ENCODE data around the gene ELAVL1. TPM values are rescaled to one million over a fixed set of nuclear protein-coding genes. Genes with fewer than 3 reads are reported as not detected.

ELAVL1 gene
- total RNA-seq, 1 donor from 2014 or later = 108 TPM

DNA sequence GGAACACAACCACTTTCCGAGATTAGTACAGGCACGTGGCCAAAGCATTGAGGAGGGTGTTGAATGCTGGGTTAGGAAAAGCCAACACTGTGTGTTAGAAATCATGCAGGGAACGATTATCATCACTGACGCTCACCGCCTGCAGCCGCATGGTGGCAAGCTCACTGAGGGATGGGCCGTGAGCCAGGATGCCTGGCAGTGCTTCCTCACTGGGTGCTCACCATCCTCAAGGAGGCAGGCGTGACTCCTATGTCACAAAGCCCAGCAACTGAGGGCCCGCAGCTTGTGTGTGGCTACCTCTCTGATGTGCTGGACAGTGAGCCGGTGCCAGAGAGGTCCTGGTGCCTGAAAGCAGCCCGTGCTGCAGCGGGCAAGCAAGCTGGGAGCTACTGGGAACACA, 31.6 kb downstream of the ELAVL1 start:
- no peak overlapping the region for H3K4me3 Mint-ChIP-seq
- Histone ChIP-seq H3K27me3 (no peaks in the 10 kb centered on the region), H3K9me3 (ENCODE audit: low read depth) (no peaks in the 10 kb centered on the region), H3K9ac (no peak overlapping the region), H3K4me3 (no peak overlapping the region), H3K79me2 (ENCODE audit: low read depth) (peaks cover 18% of the 10 kb centered on the region), H3K4me2 (no peak overlapping the region), H2AFZ (replicated peaks) (no peak overlapping the region), H3K36me3 (no peaks in the 10 kb centered on the region), H3F3A (ENCODE audit: low read depth) (peaks cover 14% of the 10 kb centered on the region), H3K4me1 (no peaks in the 10 kb centered on the region), H4K20me1 (ENCODE audit: low read depth) (peaks cover 75% of the 10 kb centered on the region), H3K27ac (no peak overlapping the region)
- TF ChIP-seq EZH2 (IDR thresholded peaks at IDR 0.05) = no peak
- TF ChIP-seq, protein P1, sequence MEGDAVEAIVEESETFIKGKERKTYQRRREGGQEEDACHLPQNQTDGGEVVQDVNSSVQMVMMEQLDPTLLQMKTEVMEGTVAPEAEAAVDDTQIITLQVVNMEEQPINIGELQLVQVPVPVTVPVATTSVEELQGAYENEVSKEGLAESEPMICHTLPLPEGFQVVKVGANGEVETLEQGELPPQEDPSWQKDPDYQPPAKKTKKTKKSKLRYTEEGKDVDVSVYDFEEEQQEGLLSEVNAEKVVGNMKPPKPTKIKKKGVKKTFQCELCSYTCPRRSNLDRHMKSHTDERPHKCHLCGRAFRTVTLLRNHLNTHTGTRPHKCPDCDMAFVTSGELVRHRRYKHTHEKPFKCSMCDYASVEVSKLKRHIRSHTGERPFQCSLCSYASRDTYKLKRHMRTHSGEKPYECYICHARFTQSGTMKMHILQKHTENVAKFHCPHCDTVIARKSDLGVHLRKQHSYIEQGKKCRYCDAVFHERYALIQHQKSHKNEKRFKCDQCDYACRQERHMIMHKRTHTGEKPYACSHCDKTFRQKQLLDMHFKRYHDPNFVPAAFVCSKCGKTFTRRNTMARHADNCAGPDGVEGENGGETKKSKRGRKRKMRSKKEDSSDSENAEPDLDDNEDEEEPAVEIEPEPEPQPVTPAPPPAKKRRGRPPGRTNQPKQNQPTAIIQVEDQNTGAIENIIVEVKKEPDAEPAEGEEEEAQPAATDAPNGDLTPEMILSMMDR (IDR thresholded peaks at IDR 0.05) = no peak
- no peak for TF ChIP-seq EZH2phosphoT487 (IDR thresholded peaks at IDR 0.05)
- H3K27me3 Mint-ChIP-seq (ENCODE audit: insufficient read depth, low read depth) = peaks cover 2% of the 10 kb centered on the region
- DNase-seq (ENCODE audit: low spot score) = no peak
- H3K27ac Mint-ChIP-seq = no peak overlapping the region
- no peaks in the 10 kb centered on the region for H3K9me3 Mint-ChIP-seq
- H3K36me3 Mint-ChIP-seq = peaks cover 18% of the 10 kb centered on the region
- H3K4me1 Mint-ChIP-seq = no peaks in the 10 kb centered on the region

DNA sequence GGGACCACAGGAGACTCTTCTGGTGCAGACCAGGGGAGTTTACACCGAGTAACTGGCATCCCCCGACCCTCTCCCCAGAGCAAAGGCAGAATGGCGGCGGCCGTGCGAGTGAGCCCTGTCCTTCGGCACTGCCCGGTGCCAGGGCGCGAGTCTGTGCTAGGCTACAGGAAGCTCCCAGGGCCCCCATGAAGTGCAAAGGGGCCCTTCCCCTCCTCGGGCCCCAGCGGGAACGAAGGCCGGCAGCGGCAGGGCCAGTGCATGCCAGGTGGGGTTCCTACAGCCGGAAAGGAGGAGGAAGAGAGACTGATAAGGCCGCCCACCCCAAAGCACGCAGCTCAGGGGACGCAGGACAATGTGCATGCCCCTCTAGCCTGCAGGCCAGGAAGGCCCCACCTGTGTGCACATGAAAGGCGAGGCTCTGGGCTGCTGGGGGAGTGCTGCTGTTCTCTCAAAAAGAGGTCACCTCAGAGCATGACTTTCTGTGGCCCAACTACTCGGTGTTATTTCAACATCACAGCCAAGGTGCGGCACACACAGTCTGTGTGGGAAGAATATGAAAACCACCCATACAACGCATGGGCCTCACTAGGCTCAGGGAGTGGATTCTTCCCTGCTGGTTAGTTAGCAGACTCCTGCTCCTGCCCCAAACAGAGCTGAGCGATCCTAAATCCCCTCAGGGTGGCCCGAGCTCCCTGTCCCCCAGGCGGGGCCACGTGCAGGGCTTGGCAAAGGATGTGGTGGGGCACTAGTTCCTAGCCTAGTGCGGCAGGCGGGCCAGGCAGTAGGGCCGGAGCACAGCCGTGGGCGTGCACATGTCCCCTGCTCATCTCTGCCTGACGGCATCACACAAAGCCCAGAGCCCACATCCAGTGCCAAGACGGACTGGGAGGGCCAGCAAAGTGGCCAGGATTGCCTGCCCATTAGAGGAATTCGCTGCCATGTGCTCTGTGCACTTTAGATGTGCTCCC, 33.6 kb downstream of the ELAVL1 start:
- Mint-ChIP-seq H3K27ac (no peak overlapping the region), H3K4me3 (no peak overlapping the region), H3K27me3 (ENCODE audit: insufficient read depth, low read depth) (peaks cover 2% of the 10 kb centered on the region), H3K36me3 (peaks cover 26% of the 10 kb centered on the region), H3K4me1 (no peaks in the 10 kb centered on the region), H3K9me3 (no peaks in the 10 kb centered on the region)
- Histone ChIP-seq H3F3A (ENCODE audit: low read depth) (peaks cover 14% of the 10 kb centered on the region), H3K4me1 (no peaks in the 10 kb centered on the region), H3K4me3 (no peak overlapping the region), H3K4me2 (no peak overlapping the region), H3K27ac (peak overlapping the region; percentile 51), H2AFZ (replicated peaks) (no peak overlapping the region), H3K27me3 (no peaks in the 10 kb centered on the region), H3K79me2 (ENCODE audit: low read depth) (peaks cover 17% of the 10 kb centered on the region), H3K9me3 (ENCODE audit: low read depth) (no peaks in the 10 kb centered on the region), H4K20me1 (ENCODE audit: low read depth) (peaks cover 61% of the 10 kb centered on the region), H3K9ac (no peak overlapping the region), H3K36me3 (no peaks in the 10 kb centered on the region)
- no peak for DNase-seq (ENCODE audit: low spot score)
- TF ChIP-seq EZH2phosphoT487 (IDR thresholded peaks at IDR 0.05) (no peak), EZH2 (IDR thresholded peaks at IDR 0.05) (no peak)
- TF ChIP-seq, protein P1 (IDR thresholded peaks at IDR 0.05) = no peak

DNA sequence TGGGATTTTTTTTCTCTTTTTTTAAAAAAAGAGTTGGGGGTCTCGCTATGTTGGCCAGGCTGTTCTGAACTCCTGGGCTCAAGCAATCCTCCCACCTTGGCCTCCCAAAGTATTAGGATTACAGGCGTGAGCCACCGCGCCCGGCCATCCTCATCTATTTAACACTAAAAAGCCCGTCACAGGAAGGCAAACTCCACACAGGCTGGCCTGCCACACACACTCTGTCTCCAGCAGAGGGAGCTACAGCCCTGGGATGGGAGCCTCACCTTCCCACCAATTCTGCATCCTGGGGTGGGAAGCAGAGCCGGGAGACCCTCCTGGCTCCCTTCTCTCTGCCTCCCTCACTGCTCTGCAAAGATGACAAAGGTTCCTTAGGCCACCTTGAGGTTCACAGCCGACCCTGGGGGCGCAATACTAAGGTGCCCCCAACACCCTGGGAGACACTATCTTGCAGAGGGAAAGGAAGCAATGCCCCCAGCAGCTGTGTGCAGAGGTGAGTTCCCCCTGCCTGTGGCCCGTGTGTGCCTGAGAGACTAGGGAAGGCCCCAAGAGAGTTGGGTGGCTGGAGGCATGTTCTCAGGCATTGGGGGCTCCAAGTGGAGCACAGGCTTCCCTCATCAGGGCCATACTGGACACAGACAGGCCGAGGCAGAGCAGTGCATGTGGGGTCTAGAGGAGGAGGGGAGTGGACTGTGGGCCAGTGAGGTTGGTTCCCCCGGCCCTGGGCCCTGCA, 34.6 kb downstream of the ELAVL1 start:
- Histone ChIP-seq H3K4me1 (no peaks in the 10 kb centered on the region), H2AFZ (replicated peaks) (no peak overlapping the region), H3K27ac (peak overlapping the region; percentile 51), H3K79me2 (ENCODE audit: low read depth) (peaks cover 17% of the 10 kb centered on the region), H3K9ac (no peak overlapping the region), H3F3A (ENCODE audit: low read depth) (peaks cover 14% of the 10 kb centered on the region), H3K9me3 (ENCODE audit: low read depth) (no peaks in the 10 kb centered on the region), H3K4me2 (no peak overlapping the region), H3K4me3 (no peak overlapping the region), H4K20me1 (ENCODE audit: low read depth) (peaks cover 54% of the 10 kb centered on the region), H3K27me3 (no peaks in the 10 kb centered on the region), H3K36me3 (no peaks in the 10 kb centered on the region)
- H3K9me3 Mint-ChIP-seq = no peaks in the 10 kb centered on the region
- TF ChIP-seq EZH2 (IDR thresholded peaks at IDR 0.05) (no peak), EZH2phosphoT487 (IDR thresholded peaks at IDR 0.05) (no peak)
- TF ChIP-seq, protein P1 (IDR thresholded peaks at IDR 0.05) = peak; percentile 85
- H3K36me3 Mint-ChIP-seq = peaks cover 31% of the 10 kb centered on the region
- H3K4me3 Mint-ChIP-seq = no peak overlapping the region
- no peak overlapping the region for H3K27ac Mint-ChIP-seq
- H3K4me1 Mint-ChIP-seq = no peaks in the 10 kb centered on the region
- H3K27me3 Mint-ChIP-seq (ENCODE audit: insufficient read depth, low read depth) = peaks cover 2% of the 10 kb centered on the region
- DNase-seq (ENCODE audit: low spot score) = peak; percentile 86

Data from neural progenitor cell (in vitro differentiated cells).